Coronary artery (tissue), 2 donors: ENCODE measurements around the gene OSBPL6.

Source experiments
- DNase-seq: peaks from one replicate; pipeline ENCODE4 v3.0.0-alpha.2; 2017; ENCODE audit warnings: low spot score
- H3K27ac ChIP-seq, 2 donors: fragments of 200-600 bp; sonication (generic); one replicate each; pipeline ENCODE4 v1.5.1; 2016 to 2019
- H3K4me3 ChIP-seq: fragments of 200-600 bp; sonication (generic); 2 replicates; pipeline ENCODE4 v1.5.1; 2016; ENCODE audit warnings: mild to moderate bottlenecking, moderate library complexity
- TF ChIP-seq, protein P1 (sequence below): fragments of 200-600 bp; sonication (generic); IDR thresholded peaks from one replicate; pipeline ENCODE4 v1.5.1; 2019; ENCODE audit warnings: antibody characterized with exemption

Gene OSBPL6

DNA sequence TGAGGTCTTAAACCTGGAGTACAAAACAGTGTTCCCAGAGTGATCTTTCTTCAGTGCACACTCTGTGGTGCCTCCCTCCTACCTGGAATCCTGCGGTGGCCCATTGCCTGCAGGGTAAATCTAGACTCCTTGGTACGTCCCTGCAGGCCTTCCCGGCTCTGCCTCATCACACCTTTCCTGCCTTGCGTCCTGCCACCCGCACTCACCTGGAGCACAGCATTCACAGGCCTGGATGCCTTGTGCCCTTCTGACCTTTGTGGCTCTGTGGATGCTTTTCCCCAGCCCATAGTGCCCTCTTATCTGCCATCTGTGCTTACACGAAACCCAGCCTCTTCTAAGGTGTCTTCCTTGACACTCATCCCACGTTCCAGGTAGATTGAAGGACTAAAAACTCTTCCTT lies 194.0 kb downstream of the OSBPL6 start:
- DNase-seq = no peak
- H3K27ac ChIP-seq = no peak overlapping the region
- TF ChIP-seq, protein P1, sequence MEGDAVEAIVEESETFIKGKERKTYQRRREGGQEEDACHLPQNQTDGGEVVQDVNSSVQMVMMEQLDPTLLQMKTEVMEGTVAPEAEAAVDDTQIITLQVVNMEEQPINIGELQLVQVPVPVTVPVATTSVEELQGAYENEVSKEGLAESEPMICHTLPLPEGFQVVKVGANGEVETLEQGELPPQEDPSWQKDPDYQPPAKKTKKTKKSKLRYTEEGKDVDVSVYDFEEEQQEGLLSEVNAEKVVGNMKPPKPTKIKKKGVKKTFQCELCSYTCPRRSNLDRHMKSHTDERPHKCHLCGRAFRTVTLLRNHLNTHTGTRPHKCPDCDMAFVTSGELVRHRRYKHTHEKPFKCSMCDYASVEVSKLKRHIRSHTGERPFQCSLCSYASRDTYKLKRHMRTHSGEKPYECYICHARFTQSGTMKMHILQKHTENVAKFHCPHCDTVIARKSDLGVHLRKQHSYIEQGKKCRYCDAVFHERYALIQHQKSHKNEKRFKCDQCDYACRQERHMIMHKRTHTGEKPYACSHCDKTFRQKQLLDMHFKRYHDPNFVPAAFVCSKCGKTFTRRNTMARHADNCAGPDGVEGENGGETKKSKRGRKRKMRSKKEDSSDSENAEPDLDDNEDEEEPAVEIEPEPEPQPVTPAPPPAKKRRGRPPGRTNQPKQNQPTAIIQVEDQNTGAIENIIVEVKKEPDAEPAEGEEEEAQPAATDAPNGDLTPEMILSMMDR = no peak
- no peak overlapping the region for H3K4me3 ChIP-seq

DNA sequence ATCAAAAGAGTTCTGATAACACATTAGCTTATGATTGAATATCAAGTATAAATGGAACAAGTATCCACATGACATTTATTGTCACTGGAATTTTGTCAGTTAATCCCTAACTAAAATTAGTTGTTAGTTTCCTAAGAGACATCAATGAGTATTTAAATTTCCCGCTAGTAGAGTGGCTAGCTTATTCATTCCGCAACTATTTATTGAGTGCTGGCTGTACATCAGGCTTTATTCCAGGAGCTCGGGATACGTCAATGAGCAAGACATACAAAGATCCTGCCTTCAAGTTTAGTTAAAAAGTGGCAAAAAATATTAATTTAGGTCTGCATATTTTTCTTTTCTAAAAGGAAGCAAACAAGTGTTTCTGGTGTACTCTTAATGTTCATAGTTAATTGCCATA lies 197.4 kb downstream of the OSBPL6 start:
- H3K27ac ChIP-seq = no peak overlapping the region
- TF ChIP-seq, protein P1 = no peak
- DNase-seq = no peak
- H3K4me3 ChIP-seq = no peak overlapping the region

DNA sequence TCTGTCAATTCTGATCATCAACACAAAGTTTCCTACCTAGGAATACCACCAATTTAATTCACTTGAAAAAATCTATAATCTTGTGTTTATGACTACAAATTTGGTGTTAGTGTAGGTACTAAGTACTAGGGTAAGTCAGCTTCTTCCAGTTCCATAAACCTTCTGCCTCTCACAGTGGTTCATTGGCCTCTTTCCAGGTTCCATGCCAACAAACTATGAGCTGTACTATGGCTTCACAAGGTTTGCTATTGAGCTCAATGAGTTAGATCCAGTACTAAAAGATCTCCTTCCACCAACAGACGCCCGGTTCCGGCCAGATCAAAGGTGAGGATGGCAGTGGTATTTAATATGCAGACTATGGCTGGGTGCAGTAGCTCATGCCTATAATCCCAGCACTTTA lies 197.9 kb downstream of the OSBPL6 start:
- Histone ChIP-seq H3K4me3 (no peak overlapping the region), H3K27ac (no peak overlapping the region)
- TF ChIP-seq, protein P1 = no peak
- no peak for DNase-seq

DNA sequence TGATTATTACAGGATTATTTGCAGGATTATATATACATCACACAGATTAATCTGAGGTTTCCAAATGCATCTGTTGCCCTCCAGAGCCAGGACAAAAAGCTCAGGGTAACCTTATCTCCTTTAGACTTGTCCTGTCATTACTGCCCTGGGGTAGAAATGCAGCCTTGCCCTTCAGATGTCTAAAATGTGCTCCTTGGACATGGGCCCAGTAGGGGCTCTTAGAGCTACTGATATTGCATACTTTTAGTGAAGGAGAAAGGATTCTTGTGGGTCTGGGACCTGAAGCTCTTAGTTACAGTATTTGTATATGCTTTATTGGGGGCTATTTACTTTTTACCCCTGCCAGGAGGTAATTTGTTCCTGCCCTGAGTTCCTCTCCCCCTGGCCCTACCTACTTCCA lies 200.5 kb downstream of the OSBPL6 start:
- no peak for DNase-seq
- Histone ChIP-seq H3K27ac (no peak overlapping the region), H3K4me3 (no peak overlapping the region)
- TF ChIP-seq, protein P1 = no peak

DNA sequence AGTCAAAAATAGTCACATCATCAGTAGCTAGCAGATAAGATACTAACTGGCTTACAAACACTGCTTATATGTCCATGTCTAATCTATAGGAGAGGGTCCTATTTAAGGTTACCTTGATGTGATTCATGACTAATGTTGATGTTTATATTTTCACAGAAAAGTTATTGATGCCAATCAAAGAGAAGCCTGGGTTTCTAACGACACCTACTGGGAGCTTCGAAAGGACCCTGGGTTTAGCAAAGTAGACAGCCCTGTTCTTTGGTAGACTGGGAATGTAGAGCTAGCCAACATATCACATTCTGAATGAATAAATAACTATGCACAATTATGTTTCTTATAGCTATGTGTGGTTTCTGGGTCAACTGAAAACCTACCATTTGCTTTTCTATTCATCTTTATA lies 201.0 kb downstream of the OSBPL6 start:
- TF ChIP-seq, protein P1 = no peak
- no peak for DNase-seq
- Histone ChIP-seq H3K4me3 (no peak overlapping the region), H3K27ac (no peak overlapping the region)

DNA sequence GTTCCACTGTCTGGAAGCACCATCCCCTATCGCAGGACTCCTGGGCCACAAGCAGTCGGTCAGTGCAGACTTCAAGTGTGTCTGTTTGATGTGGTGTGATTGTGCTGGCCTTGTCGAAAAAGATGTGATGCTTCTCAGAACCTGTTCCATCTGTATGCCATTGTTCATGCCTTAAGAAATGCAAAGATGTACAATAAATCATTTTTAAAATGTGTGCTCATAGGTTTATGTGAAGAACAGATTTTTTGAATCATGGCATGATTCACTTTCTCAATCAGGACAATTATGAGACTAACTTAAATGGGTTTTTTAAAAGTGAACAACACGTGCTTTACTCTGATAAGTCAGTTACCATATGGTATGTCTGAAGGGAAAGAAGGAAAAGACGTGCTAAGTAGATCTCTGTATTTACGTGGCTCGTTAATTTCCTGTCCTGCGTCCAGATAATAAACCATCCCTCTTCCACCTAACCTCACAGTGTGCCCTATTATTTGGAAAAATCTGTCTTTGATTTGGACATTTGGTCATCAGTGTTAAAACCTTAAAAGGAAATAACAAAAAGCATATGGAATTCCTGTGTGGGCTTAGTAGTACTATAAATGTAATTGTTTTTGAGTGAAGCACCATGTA lies 201.7 kb downstream of the OSBPL6 start:
- TF ChIP-seq, protein P1 = no peak
- DNase-seq = no peak
- no peak overlapping the region for H3K27ac ChIP-seq

DNA sequence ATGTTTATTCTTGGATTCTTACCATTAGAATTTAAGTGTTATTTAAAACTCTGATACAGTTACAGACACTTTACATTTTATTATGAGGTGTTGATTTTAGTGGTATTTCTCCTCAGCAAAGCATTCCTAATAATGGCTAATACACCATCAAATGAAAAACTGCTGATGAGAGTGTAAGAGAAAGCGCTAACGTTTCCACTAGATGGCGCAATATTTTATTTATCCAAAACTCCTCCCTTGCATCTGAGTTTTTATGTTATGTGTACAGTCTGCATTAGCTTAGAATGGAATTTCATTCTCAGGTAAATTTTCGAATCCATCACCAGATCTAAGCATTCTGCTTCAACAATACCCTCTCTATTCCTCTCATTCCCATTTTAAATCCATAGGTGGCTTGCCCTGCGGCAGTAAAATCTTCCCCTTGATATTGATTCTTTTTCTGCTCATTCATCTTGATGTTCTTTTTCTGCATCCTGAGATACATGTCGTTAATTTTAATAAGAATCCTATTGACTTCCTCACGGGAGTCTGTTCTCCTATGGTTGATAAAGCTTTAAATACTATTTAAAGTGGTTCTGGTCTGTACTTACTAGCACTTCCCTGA lies 202.8 kb downstream of the OSBPL6 start:
- no peak for DNase-seq
- Histone ChIP-seq H3K27ac (no peak overlapping the region), H3K4me3 (no peak overlapping the region)
- TF ChIP-seq, protein P1 = peak; percentile 53

More for the DNA sequence above, 201.7 kb downstream of the OSBPL6 start:
- H3K4me3 ChIP-seq = no peak overlapping the region
